Panc1 (cell line): Measurements from ENCODE around the gene GPR83. TPM values are rescaled to one million over a fixed set of nuclear protein-coding genes. Genes with fewer than 3 reads are reported as not detected.

Experiments
- ATAC-seq: fragments of 200-7000 bp; cut with Tn5 transposase; 2 replicates; pipeline ENCODE4 v1.9.1; 2020; ENCODE audit warnings: mild to moderate bottlenecking, moderate library complexity
- BruUV-seq: library from RNA; stranded (reverse); fragments of 400-500 nt; replicated peaks from 2 replicates; lab custom pipeline; 2021; lab: Mats Ljungman, UMichigan
- CTCF ChIA-PET: fragments of 300-600 bp; sonication (Branson Sonifier 250); formaldehyde crosslinking; loops from one replicate; lab custom pipeline; 2022; ENCODE audit warnings: antibody characterized with exemption; lab: Charles Lee
- POLR2A ChIA-PET: fragments of 300-600 bp; sonication (Branson Sonifier 250); formaldehyde crosslinking; loops from one replicate; lab custom pipeline; 2022; ENCODE audit warnings: antibody characterized with exemption; lab: Charles Lee
- DNase-seq: peaks from one replicate; pipeline ENCODE4 v3.0.0-alpha.2; 2010; ENCODE audit warnings: low read depth, low spot score
- H3K27ac ChIP-seq: 2 replicates; pipeline ENCODE4 v1.5.1; 2011; ENCODE audit warnings: mild to moderate bottlenecking, low read length, inconsistent platforms
- H3K27me3 ChIP-seq: fragments of 200-500 bp; sonication (Bioruptor generic); 2 replicates; pipeline ENCODE4 v1.6.0; 2014; ENCODE audit warnings: low read length, inconsistent platforms; ENCODE audit not compliant: control insufficient read depth, insufficient read depth
- H3K36me3 ChIP-seq: fragments of 200-500 bp; sonication (Bioruptor generic); 2 replicates; pipeline ENCODE4 v1.5.1; 2014; ENCODE audit warnings: inconsistent platforms, mild to moderate bottlenecking, low read length, moderate library complexity; ENCODE audit not compliant: control insufficient read depth, insufficient read depth
- H3K4me1 ChIP-seq: 2 replicates; pipeline ENCODE4 v1.5.1; 2011; ENCODE audit warnings: inconsistent platforms, mild to moderate bottlenecking, low read length, moderate library complexity; ENCODE audit not compliant: control insufficient read depth, insufficient read depth
- H3K4me3 ChIP-seq, 2 experiments: 2 replicates each; pipeline ENCODE4 v1.5.1; 2011 to 2012; ENCODE audit warnings: low read depth in 2 of 2, low read length in 2 of 2, mild to moderate bottlenecking in 2 of 2, inconsistent platforms in 1 of 2, moderate library complexity in 1 of 2
- H3K9me3 ChIP-seq: fragments of 200-500 bp; sonication (Bioruptor generic); 2 replicates; pipeline ENCODE4 v1.5.1; 2014; ENCODE audit warnings: low read depth, mild to moderate bottlenecking, inconsistent platforms, low read length, moderate library complexity; ENCODE audit not compliant: control insufficient read depth, insufficient read depth
- CTCF ChIP-seq: fragments of 450-650 bp; IDR thresholded peaks from 2 replicates; pipeline ENCODE4 v1.5.1; 2017; ENCODE audit warnings: mild to moderate bottlenecking
- POLR2AphosphoS5 ChIP-seq: IDR thresholded peaks from 2 replicates; pipeline ENCODE4 v1.6.1; 2012; ENCODE audit warnings: mild to moderate bottlenecking, low read depth, low read length, moderate library complexity
- SIN3A ChIP-seq: IDR thresholded peaks from 2 replicates; pipeline ENCODE4 v1.6.1; 2012; ENCODE audit warnings: low read depth, mild to moderate bottlenecking, low read length, moderate library complexity, borderline replicate concordance; ENCODE audit not compliant: insufficient read depth
- TCF7L2 ChIP-seq: IDR thresholded peaks from 2 replicates; pipeline ENCODE4 v1.6.1; 2011; ENCODE audit warnings: mild to moderate bottlenecking, low read depth, low read length, inconsistent platforms
- in situ Hi-C: cut with HindIII; loops from 2 replicates; pipeline ENCODE4 v1.10.0; 2016; ENCODE audit warnings: low sequenced_read_pairs, low pct_unique_long_range_greater_than_20kb
- intact Hi-C: fragments of 100-400 bp; cut with micrococcal nuclease; formaldehyde crosslinking; loops from one replicate; pipeline ENCODE4 v1.10.0; 2022; ENCODE audit not compliant: unreplicated experiment
- total RNA-seq: library from RNA; stranded (reverse); gene quantifications from one replicate; pipeline ENCODE4 v1.2.1, GENCODE V29; 2021; ENCODE audit not compliant: unreplicated experiment
- TF ChIP-seq, protein P1 (sequence below), 2 experiments: IDR thresholded peaks; 2 replicates each; pipeline ENCODE4 v1.6.1; 2011 to 2012; ENCODE audit warnings: low read depth in 2 of 2, control low read depth in 1 of 2, low read length in 1 of 2, mild to moderate bottlenecking in 1 of 2, moderate library complexity in 1 of 2; ENCODE audit not compliant: insufficient read depth in 1 of 2

GPR83 gene
- total RNA-seq, 1 experiment from 2014 or later = 0.05 TPM

DNA sequence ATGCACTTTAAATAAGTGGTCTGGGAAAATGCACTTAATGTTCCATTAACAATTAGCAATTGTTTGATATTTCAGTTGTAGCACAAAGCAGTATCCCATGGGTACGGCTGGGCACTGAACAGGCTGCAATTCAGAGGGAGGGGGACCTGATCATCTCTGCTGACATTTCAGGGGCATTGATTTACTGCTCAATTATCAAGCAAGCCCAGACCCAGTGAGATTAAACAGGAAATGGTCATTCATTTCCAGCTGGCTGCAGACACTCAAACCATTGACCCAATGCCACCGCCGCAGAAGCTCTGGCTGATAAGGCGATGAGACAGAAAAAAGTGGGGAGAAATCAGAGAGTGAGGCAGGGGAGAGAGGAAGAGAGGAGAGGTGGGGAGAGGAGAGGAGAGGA lies 1.2 kb downstream of the GPR83 start:
- TF ChIP-seq CTCF = no peak
- TF ChIP-seq POLR2AphosphoS5 = no peak
- BruUV-seq = no TSS peak
- Histone ChIP-seq H3K9me3 (no peaks in the 10 kb centered on the region), H3K4me1 (no peaks in the 10 kb centered on the region), H3K27ac (no peak overlapping the region), H3K27me3 (peaks cover 26% of the 10 kb centered on the region), H3K36me3 (no peaks in the 10 kb centered on the region), H3K4me3 (no peak overlapping the region)
- DNase-seq (no peak), ATAC-seq (no peak)
- CTCF ChIA-PET = no interaction called here
- POLR2A ChIA-PET = no interaction called here
- in situ Hi-C loops = no loop called here
- intact Hi-C loops = no loop called here

DNA sequence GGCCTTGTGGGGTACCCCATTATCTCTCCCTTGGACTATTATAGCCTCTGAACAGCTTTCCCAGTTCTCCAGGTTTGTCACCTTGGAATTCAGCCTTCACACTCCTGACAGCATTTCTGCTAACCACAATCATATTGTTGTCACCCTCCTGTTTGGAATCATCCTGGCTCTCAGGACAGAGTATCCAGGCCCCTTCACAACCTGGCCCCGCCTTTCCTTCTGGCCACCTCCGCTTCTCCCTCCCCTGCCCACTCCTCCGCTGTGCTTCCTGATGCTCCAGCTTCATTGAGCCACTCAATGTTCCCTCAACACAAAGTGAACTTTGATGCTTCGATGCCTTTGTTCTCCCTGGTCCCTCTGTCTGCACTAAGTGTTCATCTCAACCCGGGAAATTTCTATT lies 3.1 kb downstream of the GPR83 start:
- intact Hi-C loops = no loop called here
- in situ Hi-C loops = no loop called here
- POLR2A ChIA-PET = no interaction called here
- Histone ChIP-seq H3K4me1 (no peaks in the 10 kb centered on the region), H3K4me3 (no peak overlapping the region), H3K9me3 (no peaks in the 10 kb centered on the region), H3K27me3 (peaks cover 27% of the 10 kb centered on the region), H3K27ac (no peak overlapping the region), H3K36me3 (no peaks in the 10 kb centered on the region)
- no peak for DNase-seq
- no peak for ATAC-seq
- no TSS peak for BruUV-seq
- CTCF ChIA-PET = no interaction called here
- no peak for TF ChIP-seq POLR2AphosphoS5
- no peak for TF ChIP-seq SIN3A
- no peak for TF ChIP-seq CTCF
- TF ChIP-seq TCF7L2 = no peak
- TF ChIP-seq, protein P1, sequence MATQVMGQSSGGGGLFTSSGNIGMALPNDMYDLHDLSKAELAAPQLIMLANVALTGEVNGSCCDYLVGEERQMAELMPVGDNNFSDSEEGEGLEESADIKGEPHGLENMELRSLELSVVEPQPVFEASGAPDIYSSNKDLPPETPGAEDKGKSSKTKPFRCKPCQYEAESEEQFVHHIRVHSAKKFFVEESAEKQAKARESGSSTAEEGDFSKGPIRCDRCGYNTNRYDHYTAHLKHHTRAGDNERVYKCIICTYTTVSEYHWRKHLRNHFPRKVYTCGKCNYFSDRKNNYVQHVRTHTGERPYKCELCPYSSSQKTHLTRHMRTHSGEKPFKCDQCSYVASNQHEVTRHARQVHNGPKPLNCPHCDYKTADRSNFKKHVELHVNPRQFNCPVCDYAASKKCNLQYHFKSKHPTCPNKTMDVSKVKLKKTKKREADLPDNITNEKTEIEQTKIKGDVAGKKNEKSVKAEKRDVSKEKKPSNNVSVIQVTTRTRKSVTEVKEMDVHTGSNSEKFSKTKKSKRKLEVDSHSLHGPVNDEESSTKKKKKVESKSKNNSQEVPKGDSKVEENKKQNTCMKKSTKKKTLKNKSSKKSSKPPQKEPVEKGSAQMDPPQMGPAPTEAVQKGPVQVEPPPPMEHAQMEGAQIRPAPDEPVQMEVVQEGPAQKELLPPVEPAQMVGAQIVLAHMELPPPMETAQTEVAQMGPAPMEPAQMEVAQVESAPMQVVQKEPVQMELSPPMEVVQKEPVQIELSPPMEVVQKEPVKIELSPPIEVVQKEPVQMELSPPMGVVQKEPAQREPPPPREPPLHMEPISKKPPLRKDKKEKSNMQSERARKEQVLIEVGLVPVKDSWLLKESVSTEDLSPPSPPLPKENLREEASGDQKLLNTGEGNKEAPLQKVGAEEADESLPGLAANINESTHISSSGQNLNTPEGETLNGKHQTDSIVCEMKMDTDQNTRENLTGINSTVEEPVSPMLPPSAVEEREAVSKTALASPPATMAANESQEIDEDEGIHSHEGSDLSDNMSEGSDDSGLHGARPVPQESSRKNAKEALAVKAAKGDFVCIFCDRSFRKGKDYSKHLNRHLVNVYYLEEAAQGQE (IDR thresholded peaks at IDR 0.05; ENCODE audit: insufficient read depth in 1 of 2, low read depth in 2 of 2, low read length in 1 of 2) = no peak
